AG10803 (cell line): Measurements from ENCODE around the gene COL18A1.
"Not testable (repeated sequence)": the region's sequence is repeated elsewhere in the genome, so short reads cannot be mapped to it uniquely, and the experiment has no call there.

Experiments used
- DNase-seq: peaks from one replicate; pipeline ENCODE4 v3.0.0; 2010; ENCODE audit warnings: low read depth
- H3K4me3 ChIP-seq: 2 replicates; pipeline ENCODE4 v1.5.1; 2011; ENCODE audit warnings: mild to moderate bottlenecking, low read length, control low read depth
- CTCF ChIP-seq: conservative IDR thresholded peaks from 2 replicates; pipeline ENCODE4 v1.5.1; 2011; ENCODE audit warnings: mild to moderate bottlenecking, low read length, control low read depth, inconsistent platforms

Gene COL18A1

DNA sequence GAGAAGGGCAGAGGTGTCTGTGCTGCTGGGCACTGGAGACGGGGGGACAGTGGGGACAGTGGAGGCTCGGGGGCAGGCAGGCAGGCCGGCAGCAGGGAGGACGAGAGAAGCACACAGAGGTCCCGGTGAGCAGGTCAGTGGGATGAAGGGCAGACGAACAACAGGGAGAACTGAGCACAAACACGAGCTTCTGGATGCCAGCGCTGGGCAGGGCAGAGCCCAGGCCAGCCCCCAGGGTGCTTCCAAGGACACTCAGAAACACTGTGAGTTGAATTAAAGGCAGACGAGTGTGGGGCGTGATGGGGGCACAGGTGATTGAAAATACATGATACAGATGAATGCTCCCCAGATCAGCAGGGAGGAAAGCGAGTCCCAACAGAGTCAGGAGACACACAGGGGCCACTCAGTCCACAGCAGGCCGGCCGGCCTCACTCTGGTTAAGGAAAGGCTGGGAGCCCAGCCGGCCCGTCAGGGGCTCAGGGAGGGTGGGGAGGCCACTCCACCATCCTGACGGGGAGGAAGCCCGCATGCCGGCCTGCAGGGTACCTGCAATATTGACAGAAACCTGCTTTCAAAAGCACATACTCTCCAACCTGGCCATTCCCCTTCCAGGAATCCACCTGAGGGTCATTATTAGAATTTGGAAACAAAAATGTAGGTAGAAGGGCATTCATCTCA, 123.2 kb downstream of the COL18A1 start:
- H3K4me3 ChIP-seq = no peak overlapping the region
- DNase-seq = no peak
- TF ChIP-seq CTCF = no peak

GRCh38 chr21:45528981-45529784, 124.2 kb downstream of the COL18A1 start:
- H3K4me3 ChIP-seq = no peak overlapping the region
- no peak for DNase-seq
- no peak for TF ChIP-seq CTCF

- no peak overlapping the region for H3K4me3 ChIP-seq
- no peak for TF ChIP-seq CTCF
- no peak for DNase-seq
Observed at GRCh38 chr21:45529785-45530422, 124.9 kb downstream of the COL18A1 start.

DNA sequence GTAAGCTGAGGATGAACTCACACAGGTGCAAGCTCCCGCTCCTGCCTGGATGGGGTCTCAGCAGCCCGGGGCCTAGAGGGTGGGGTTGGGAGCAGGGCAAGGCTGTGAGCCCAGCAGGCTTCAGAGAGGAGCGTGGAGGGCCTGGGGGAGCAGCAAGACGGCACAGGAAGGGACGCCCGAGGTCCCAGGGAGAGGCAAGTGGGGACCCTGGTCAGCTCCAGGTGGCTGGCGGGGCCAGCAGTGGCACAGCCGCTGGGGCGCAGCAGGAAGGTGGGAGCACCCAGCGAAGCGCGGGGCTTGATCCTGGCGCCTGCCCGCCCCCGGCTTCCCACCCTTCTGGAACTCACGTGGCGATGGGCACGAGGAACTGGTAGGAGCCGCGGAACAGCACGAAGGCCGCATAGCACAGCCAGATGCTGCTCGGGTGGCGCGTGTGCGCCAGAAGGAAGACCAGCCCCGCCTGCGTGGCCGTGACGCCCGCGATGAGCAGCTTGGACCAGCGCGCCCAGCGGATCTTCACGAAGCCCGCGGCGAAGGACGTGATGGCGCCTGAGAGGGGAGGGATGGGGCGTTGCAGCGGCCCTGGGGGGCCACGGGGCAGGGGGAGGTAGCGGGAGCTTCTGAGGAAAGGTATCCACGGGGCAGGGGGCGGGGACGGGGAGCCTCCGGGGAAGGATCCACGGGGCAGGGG, 125.6 kb downstream of the COL18A1 start:
- H3K4me3 ChIP-seq = no peak overlapping the region
- no peak for TF ChIP-seq CTCF
- DNase-seq = no peak

GRCh38 chr21:45531114-45531392, 126.1 kb downstream of the COL18A1 start:
- H3K4me3 ChIP-seq, DNase-seq: not testable (repeated sequence)

DNA sequence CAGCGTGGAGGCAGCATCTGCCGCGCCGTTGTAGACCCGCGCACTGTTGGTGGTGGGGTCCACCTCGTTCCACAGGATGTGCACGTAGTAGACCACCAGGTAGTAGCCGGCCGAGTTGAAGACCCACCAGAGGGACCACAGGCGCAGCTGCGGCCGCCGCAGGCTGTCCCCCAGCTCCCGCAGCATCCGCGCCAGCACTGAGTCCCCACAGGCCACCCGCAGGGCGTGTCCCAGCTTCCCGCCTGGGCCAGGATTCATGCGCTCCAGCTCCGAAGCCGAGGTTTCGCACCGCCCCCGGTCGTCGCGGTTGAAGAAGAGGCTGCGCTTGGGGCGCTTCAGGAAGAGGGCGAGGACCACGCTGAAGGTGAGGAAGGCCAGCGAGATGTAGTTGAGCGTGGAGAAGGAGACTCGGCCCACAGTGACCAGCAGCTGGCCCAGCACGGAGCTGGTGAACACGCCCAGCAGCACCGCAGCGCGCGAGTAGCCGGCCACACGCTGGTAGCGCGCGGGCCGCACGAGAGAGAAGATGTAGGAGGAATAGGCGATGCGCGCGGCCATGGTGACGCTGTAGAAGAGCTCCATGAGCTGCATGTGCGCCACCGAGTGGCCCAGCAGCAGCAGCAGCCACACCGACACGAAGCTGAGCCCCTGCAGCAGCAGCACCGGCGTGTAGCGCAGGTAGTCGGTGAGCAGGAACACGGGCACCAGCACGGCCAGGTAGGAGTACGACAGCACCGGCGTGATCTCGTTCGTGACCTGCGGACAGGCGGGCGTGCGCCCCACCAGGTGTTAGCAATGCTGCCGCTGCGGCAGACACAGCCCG, 126.6 kb downstream of the COL18A1 start:
- no peak overlapping the region for H3K4me3 ChIP-seq
- DNase-seq = no peak
- no peak for TF ChIP-seq CTCF

DNA sequence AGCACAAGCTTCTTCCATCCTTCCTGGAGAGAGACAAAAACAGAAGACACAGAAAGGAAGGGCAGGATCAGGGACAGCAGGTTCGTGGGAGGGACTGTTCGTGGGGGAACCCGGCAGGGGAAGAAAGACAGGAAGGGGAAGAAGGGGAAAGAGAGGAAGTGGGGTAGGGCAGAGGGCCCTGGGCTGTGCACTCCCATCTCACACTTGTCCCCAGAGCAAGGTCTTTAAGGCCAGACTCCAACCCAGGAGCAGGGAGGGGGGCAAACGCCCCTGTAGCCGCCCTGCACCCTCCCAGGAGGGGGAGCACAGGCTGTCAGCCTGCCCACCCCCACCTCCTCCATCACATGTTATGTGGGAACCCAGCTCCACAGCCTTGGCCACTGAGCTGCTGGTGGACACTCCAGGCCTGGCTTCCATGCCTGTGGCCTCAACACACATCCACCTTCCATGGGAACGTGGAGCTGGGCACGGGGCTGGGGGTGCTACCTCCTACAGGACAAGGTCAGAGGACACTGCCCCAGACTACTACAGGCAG, 127.9 kb downstream of the COL18A1 start:
- DNase-seq = no peak
- no peak overlapping the region for H3K4me3 ChIP-seq
- TF ChIP-seq CTCF = no peak
